ENCODE data around the gene CLEC4G. TPM values are rescaled to one million over a fixed set of nuclear protein-coding genes. Genes with fewer than 3 reads are reported as not detected.

Gene CLEC4G
- total RNA-seq, 1 donor from 2014 or later = not detected

DNA sequence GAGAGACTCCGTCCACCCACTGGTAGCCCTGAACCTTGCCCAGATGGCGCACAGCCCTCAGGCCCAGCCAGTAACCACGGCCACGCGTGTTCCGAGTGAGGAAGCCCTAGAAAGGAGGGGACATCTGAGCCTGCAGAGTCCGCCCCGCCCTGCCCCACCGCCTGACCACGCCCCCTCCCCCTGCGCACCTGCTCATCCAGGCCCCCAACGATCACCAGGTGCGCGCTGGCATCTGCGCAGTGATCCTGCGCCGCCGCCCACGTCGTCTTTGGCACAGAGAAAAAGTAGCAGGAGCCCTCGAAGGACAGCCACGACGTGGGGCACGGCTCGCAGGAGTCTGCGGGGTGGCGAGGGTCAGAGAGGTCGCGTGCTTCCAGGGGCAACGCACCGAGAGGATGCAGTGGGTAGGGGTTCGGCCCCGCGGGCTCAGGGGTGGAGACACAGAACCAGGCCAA lies 2.1 kb downstream of the CLEC4G start:
- DNase-seq (ENCODE audit: low read depth, low spot score) = no peak

DNA sequence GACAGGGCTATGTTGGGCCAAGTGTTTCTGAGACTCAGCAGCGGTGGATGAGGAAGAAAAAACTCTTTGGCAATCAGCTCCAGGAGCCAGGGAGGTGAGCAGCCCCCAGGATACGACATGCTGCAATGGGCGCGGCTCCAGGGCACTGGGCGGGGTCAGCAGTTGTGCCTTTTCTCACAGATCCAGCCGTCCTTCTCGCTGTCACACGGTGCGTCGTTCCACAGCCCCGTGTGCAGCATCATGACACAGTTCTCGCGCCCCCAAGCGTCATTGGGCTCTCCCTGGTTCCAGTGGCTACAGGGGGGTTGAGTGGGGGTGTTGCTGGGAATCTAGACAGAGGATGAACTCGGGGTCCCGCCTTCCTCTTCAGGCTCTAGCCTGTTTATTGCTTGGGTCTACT lies 2.7 kb downstream of the CLEC4G start:
- no peak for DNase-seq (ENCODE audit: low read depth, low spot score)

- no peak for DNase-seq (ENCODE audit: low read depth, low spot score)
Observed at GRCh38 chr19:7725791-7726190, 6.1 kb downstream of the CLEC4G start.

DNA sequence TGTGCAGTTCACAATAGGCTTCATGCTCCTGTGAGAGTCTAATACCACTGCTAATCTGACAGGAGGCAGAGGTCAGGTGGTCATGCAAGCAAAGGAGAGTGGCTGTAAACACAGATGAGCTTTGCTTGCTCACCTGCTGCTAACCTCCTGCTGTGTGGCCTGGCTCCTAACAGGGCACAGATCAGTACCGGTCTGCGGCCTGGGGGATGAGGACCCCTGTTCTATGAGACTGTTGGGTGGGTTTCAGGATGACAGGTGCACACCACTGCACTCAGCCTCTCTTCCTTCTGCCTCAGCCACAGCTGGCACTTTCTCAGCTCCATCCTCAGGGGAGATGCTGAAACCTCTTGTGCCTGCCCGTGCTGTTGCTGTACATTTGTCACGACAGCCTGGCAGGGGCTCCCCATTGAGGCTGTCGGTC lies 9.7 kb downstream of the CLEC4G start:
- DNase-seq (ENCODE audit: low read depth, low spot score) = no peak

GRCh38 chr19:7720351-7720750 lies 11.6 kb downstream of the CLEC4G start:
- DNase-seq (ENCODE audit: low read depth, low spot score) = no peak

DNA sequence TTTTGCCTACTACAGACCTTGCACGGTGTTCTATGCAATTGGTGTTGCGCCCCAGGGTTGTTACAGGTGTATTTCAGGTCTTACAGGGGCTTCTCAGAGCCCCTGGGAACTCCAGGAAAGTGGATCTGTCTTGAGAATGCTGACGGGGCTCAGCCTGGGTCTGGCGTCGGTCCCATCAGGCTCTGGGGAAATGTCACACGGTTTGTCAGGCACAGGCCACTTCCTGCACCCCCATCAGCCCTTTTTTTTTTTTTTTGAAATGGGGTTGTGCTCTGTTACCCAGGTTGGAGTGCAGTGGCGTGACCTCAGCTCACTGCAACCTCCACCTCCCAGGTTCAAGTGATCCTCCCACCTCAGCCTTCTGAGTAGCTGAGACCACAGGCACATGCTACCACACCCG lies 13.2 kb downstream of the CLEC4G start:
- DNase-seq (ENCODE audit: low read depth, low spot score) = no peak

- no peak for DNase-seq (ENCODE audit: low read depth, low spot score)
Observed at GRCh38 chr19:7716762-7717161, 15.1 kb downstream of the CLEC4G start.

DNA sequence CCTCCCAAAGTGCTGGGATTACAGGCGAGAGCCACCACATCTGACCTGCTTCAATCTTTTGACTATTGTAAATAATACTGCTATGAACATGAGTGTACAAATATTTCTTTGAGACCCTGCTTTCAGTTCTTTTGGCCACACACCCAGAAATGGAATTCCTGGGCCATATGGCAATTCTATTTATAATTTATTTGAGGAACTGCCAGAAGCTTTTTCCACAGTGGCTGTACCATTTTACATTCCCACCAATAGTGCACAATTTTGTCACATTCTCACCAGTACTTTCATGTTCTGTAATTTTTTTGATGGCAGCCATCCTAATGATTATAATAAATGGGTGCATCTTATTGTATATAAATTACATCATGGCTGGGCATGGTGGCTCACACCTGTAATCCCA lies 16.2 kb downstream of the CLEC4G start:
- DNase-seq (ENCODE audit: low read depth, low spot score) = no peak

- DNase-seq (ENCODE audit: low read depth, low spot score) = no peak
Observed at GRCh38 chr19:7710616-7711015, 21.3 kb downstream of the CLEC4G start.

DNA sequence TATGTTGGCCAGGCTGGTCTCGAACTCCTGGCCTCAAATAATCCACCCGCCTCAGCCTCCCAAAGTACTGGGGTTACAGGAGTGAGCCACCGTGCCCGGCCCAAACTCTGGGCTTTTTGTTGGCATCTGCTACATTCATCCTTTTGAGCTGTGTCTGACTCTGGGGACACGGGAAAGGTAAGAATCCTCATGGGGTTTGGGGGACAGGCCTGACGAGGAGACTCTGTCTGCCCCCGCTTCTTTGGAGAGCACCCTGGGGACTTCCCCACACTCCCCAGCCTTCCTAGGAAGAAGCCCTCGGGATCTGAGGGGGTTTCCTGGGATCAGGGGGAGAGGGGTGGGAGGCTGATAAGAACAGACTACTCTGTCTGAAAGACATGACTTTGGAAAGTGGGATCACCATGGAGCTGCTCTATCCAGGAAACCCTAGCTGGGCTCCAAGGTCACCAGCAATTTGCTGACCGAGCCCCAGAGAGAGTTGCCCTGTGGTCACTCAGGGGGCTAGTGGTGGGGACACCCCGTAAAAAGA lies 21.9 kb downstream of the CLEC4G start:
- DNase-seq (ENCODE audit: low read depth, low spot score) = no peak

DNA sequence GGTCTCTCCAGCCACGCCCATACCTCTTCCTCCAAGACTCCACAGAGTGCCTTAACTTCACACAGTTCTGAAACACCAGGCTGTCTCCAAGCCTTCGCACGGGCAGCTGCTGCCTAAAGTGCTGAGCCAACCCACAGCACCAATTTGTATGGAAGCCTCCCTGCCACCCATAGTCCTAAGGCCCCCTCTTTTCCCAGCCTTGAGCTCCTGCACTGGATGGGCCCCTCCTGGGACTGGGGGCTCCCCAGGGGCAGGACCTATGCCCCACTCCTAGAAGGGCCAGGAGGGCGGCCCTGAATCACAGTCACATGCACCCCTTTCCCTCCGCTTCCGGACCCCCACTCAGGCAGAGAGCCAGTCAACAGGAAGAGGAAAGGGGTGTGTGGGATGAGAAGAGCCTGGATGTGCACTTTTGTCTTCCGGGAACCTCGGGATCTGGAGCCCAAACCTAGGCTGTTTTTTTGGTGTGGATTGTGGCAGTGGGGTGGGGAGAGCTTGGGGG lies 24.9 kb downstream of the CLEC4G start:
- DNase-seq (ENCODE audit: low read depth, low spot score) = no peak

- DNase-seq (ENCODE audit: low read depth, low spot score) = no peak
Observed at GRCh38 chr19:7706188-7706954, 25.5 kb downstream of the CLEC4G start.

GRCh38 chr19:7705387-7706187 lies 26.3 kb downstream of the CLEC4G start:
- no peak for DNase-seq (ENCODE audit: low read depth, low spot score)

GRCh38 chr19:7704280-7705060 lies 27.4 kb downstream of the CLEC4G start:
- no peak for DNase-seq (ENCODE audit: low read depth, low spot score)

GRCh38 chr19:7703332-7703731 lies 28.6 kb downstream of the CLEC4G start:
- no peak for DNase-seq (ENCODE audit: low read depth, low spot score)

DNA sequence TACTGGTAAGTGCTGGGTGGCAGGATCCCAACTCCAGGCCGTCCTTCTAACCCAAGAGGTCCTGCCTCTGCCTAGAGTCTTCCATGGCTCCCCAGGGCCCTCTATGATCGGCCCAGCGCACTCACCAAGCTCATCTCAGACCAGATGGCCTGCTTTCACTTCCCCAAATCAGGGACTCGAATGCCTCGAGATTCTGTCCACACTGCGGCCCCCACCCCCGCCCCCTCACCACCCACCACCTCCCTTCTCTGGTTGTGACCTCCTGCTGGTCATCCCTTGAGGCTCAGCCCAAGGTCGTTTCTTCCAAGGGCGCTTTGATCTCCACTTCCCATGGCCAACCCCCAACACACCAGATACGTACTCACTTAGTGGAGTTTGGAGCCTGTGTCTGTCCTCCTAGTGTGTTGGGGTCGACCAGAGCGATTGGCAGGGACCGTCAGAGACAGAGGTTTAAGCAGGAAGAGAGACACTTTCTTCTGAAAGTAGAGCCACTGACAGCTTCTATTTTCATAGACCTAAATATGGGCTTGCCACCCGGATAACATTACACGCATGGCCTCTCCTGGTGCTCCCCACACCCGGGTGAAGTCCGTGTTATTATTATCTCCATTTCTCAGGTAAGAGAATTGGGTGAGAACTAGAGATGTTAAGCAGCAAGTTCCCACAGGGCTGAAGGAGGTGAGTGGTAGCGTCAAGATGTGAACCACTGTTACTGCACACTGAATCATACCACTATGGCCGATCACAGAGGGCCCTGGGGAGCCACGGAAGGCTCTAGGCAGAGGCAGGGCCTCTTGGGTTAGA lies 30.1 kb downstream of the CLEC4G start, which contains the start of gene FCER2:
TSS of gene FCER2 (minus strand) at position 478 of the 804 bp plus-strand sequence. CDS start 2,371 bp downstream, outside the sequence.
- DNase-seq (ENCODE audit: low read depth, low spot score) = no peak

DNA sequence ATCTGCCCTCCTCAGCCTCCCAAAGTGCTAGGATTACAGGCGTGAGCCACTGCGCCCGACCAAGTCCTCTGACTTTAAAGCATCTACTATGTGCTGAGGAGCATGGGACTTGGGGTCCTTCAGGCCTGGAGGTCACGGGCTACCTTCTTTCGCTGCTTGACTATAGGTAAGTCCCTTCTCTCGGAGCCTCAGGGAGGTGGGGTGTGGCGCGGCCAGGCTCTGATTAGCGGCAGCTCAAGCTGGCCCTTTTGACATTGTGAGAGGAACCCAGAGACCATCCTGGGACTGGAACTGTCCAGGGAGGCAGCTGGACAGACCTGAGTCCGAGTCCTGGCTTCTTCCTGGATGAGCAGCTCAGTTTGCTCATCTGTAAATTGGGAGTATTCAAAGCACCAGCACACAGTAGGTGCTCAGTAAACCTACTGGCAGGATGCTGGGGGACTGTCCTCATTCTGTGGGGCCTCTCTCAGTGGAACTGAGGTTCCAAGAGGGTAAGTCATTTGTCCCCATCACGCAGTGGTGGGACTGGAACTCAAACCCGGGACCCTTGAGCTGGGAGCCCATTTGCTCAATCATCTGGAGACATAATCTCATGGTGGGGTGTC lies 30.8 kb downstream of the CLEC4G start:
- no peak for DNase-seq (ENCODE audit: low read depth, low spot score)

DNA sequence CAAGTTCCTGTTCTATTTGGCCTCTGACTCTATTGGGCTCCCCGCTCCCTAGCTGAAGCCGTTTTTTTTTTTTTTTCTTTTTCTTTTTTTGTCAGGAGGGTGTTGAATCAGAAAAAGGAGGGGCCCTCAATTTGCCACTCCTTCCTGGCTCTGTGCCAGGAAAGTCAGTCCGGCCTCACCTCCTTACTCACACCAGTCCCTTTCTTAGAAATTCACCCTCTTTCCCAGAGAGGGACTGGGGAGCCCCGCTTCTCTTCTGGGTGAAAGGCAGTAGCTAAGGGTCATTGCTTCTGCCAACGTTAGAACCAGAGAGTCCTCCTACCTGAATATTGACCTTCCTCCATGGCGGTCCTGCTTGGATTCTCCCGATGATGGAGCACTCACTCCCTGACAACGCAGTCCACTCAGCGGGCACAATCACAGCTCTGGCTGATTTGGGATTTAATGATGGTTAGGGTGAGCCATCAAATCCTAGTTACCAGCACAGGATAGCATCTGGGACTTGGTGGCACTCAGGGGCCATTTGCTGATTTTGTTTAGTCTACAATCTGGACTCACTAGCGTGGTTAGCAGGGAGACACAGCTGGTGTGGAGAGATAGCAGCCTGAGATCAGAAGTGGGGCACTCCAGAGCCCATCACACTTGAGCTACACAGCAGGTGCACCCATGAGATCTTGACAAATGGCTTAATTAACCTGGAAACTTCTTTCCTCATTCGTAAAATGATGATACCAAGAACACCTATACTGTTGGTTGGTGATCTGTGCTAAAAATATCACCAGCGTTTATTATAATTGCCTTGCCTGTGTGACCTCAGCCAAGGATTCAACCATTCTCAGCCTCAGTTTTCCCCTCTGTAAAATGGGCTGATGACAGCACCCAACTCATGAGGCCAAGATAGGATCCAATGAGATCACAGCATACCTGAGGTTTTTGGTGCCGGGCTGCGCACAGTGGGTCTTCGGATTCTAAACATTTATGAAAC lies 32.2 kb downstream of the CLEC4G start:
- no peak for DNase-seq (ENCODE audit: low read depth, low spot score)

GRCh38 chr19:7699003-7699402 lies 32.9 kb downstream of the CLEC4G start:
- no peak for DNase-seq (ENCODE audit: low read depth, low spot score)
